GM21360 (cell line): ENCODE data around the gene CLIP2.
"Not testable (repeated sequence)": the region's sequence is repeated elsewhere in the genome, so short reads cannot be mapped to it uniquely, and the experiment has no call there.

Experiments used
- ATAC-seq: cut with Tn5 transposase; IDR thresholded peaks from one replicate; pipeline ENCODE4 v1.9.1; 2021; ENCODE audit warnings: mild to moderate bottlenecking, moderate library complexity; ENCODE audit not compliant: unreplicated experiment

Gene CLIP2

DNA sequence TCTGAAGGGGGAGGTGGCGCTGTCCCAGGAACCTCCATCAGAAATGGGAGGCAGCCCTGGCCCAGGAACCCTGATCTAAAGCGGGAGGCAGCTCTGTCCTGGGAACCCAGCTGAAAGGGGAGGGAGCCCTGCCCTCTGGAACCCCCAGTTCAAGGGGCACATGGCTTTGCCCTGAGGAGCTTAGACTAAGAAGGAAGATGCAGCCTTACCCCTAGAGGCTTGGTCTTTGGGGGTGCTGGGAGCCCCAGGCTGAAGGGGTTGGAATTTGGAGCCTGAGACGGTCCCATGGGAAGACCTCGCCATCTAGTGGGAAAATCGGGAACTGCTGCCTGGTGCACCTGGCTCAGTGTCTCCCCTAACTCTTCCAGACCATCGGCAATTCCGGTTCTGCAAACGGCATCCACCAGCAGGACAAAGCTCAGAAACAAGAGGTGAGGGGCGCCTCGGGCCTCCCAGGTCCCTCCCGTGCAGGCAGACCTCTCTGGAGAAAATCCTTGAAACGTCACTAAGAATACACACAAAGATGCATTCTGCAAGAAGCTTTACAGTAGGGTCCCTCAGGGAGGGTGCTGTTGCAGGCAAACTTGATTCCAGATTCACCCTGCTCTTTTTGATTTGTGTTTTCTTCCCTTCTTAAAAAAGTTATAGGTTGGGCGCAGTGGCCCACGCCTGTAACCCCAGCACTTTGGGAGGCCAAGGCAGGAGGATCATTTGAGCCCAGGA lies 112.1 kb downstream of the CLIP2 start:
- ATAC-seq: no peak

DNA sequence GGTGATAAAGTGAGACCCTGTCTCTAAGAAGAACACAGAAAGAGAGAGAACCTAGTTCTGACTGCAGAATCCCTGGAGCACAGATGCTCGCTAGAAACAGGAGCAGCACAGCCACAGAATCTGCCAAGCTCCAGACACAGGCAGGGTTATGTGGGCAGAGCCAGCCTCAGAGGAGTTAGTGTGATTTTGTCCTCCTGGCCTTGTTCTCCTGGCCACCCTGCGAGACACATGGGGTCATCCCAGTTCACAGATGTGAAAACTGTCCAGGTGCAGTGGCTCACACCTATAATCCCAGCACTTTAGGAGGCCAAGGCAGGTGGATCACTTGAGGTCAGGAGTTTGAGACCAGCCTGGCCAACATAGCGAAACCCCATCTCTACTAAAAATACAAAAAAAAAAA lies 113.5 kb downstream of the CLIP2 start:
- not testable (repeated sequence) for ATAC-seq

DNA sequence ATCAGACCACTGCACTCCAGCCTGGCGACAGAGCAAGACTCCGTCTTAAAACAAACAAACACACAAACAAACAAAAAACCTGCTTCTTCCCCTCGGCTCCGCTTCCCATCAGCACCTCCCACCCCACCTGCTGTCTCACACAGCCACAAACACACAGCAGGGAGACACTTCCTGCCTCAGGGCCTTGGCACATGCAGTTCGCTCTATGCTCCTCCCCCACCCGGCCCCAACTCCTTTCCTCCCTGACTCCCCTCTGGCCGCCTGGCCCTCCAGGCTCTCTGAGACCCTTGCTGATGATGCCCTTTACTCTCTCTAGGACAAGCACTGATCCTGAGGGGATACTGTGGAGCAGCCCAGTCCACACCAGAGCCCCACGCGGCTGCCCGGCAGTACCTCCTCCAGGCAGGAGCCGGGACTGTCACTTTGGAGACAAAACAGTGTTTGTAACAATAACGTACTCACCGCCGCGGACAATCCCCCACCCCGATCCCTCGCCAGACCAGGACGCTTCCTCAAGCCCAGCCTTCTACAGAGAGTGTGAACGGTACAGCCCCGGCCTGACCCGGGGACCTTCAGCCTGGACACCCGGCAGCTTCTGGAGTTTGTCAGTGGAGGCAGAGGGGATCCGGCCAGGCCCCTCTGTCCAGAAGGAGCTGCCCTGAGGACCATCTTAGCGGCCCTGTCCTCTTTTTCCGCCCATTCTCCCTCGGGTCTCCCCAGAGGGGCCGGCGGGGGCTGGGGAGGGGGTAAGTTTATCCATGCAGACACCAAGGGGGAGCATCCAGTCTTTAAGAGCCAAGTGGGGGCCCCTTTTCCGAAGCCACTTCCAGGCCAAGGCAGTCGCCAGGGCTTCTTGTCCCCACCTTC lies 114.5 kb downstream of the CLIP2 start:
- no peak for ATAC-seq

DNA sequence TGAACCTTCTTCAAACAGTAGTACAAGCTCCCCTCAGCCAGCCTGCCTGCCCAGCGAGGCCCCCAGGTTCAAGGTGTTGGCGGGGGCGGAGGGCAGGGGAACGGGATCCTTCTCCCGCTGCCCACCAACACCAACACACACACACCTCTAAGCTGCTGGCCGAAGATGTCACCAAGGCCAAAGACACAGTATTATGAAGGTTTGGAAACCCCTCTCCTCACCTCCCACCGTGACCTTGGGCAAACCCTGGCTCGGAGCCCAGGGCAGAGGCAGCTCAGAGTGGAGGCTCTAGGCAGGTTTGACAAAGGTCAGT lies 115.1 kb downstream of the CLIP2 start:
- ATAC-seq: no peak

DNA sequence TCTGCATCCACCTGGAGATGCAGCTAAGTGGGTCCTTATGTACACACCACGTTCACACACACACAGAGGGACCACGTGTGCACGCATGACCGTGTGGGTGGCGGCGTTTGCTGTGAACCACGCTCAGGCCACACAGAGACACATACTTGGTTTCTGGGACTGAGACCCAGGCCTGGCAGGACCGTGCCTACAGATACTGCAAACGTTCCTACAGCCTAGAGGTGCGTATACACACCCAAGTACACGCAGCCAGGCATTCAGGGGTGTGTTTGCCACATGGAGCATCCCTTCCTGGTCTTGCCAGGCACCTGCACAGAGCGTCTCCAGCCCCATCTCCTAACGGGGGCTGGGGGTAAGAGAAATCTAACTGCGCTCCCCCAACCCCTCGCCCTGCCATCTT lies 115.5 kb downstream of the CLIP2 start:
- ATAC-seq: no peak

DNA sequence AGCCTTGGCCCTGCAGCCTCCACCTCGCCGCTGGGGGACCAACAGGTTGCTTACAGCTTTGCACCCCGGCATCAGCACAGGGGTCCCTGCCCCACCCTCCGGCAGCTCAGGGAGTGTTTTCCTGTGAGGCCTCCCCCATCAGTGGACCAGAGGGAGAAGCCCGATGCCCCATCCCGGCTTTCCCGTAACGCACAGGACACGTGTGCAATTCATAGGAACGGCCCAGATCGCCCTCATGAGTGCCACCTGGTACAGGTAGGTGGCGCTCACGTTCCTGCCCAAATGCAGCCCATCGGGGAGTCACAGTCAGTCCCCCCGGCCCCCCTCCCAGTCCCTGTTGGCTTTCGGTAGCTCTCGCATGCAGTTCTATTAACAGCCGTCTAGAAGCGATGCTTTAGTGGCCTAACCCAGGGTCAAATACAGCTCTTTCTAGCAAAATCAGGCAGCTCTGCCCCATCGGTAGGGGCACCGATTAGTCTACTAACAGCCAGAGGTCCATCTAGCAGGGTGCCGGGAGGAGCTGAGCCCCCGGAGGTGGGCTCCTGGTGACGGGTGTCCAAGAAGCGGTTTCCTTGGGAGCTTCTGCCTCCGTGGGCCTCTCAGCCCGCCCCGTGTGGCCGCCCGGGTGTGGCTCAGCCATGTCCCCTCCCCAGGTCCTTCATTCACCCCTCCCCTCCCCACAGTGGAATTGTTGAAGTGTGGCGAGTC lies 116.1 kb downstream of the CLIP2 start:
- ATAC-seq: no peak

DNA sequence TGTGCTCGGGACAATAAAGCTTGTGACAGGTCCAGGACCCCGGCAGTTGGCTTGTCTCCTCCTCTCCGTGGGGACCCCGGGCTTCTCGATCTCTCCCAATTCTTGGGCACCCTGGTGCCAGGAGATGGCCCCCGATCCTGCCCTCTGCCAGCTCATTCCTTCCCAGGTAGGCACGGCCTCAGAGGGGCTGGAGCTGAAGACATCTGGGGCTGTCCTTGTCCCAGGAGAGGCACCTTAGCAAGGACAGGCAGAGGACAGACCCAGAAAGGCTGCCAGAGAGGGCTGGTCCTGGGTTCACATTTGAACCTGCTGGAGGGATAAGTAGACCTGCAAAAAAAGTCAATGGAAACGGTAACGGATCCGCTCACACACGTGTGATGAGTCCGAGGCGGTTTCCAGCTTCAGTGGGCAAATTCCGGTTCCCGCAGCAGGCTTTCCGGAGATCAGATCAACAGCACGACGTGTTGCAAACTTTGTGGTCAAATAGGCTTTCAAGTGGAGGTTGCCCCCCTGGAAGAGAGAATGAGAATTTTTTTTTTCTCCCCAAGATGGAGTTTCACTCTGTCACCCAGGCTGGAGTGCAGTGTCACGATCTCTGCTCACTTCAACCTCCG lies 116.8 kb downstream of the CLIP2 start:
- no peak for ATAC-seq

DNA sequence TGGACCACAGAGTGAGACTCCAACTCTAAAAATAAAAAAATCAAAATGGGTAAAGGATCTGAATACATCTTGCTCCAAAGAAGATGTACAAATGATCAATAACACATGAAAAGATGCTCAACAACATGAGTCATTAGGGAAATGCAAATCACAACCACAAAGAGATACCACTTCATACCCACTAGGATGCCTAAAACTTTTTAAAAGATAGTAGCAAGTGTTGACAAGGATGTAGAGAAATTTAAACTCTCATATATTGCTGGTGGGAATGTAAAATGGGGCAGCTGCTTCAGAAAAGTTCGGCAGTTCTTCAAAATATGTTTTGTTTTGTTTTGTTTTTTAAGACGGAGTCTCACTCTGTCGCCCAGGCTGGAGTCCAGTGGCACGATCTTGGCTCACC lies 118.8 kb downstream of the CLIP2 start:
- no peak for ATAC-seq

DNA sequence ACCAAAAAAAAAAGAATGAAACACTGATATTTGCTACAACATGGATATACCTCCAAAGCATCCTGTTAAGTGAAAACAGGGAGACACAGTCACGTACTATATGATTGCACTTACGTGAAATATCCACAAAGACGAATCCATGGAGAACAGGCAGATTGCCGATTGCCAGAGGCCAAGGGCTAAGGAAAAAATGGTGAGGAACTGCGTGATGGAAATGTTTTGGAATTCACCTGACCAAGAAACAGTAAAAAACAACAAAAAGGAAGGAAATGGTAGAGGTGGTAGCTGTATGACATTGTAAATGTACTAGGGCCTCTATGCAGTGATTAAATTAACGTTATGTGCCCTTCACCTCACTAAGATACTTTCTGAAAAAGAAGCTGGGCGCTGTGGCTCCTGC lies 120.4 kb downstream of the CLIP2 start:
- ATAC-seq: no peak

DNA sequence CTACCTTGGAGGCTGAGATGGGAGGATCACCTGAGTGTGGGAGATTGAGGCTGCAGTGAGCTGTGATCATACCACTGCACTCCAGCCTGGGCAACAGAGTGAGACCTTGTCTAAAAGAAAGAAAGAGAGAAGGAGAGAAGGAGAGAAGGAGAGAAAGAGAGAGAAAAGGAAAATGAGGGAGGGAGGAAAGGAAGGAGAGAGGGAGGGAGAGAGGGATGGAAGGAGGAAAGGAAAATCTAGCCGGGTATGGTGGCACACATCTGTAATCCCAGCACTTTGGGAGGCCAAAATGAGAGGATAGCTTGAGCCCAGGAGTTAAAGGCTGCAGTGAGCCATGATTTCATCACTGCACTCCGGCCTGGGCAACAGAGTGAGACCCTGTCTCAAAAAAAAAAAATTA lies 121.6 kb downstream of the CLIP2 start:
- ATAC-seq: no peak

DNA sequence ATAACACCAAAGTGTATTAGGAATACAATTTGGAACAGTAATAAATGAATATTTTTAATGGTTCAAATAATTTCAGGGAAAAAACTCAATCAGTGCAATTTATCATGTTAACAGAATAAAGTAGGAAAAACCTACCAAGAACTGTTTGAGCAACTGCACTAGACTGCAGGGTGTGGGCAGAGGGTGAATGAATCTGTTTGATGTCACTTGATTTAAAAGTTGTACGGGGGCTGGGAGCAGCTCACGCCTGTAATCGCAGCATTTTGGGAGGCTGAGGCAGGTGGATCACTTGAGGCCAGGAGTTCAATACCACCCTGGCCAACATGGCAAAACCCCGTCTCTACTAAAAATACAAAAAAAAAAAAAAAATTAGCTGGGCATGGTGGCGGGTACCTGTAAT lies 122.4 kb downstream of the CLIP2 start:
- ATAC-seq: not testable (repeated sequence)

DNA sequence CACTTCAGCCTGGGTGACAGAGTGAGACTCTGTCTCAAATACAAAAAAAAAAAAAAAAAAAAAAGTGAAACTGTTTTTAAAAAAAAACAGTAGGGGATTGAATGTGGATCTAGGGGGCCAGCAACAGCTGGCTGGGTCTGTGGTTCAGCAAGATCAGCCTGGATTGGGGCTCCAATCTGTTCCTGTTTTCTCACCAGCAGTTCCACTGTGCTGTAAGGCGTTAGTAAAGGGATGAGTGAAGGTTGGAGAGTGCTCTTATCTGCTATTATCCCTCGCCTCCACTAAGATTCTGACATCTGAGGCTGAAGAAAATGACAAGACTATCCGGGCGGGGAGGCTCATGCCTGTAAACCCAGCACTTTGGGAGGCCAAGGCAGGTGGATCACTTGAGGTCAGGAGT lies 122.8 kb downstream of the CLIP2 start:
- ATAC-seq: no peak

DNA sequence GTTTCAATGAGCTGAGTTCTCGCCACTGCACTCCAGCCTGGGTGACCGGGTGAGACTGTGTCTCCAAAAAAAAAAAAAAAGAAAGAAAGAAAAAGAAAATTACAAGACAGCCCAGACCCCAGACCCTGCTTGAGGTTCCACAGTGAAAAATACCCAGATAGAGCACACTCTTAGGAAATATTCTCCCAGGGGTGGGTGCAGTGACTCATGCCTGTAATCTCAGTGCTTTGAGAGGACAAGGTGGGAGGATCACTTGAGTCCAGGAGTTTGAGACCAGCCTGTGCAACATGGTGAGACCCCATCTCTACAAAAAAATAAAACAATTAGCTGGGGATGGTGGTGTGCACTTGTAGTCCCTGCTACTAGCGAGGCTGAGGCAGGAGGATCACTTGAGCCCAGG lies 123.4 kb downstream of the CLIP2 start:
- no peak for ATAC-seq

DNA sequence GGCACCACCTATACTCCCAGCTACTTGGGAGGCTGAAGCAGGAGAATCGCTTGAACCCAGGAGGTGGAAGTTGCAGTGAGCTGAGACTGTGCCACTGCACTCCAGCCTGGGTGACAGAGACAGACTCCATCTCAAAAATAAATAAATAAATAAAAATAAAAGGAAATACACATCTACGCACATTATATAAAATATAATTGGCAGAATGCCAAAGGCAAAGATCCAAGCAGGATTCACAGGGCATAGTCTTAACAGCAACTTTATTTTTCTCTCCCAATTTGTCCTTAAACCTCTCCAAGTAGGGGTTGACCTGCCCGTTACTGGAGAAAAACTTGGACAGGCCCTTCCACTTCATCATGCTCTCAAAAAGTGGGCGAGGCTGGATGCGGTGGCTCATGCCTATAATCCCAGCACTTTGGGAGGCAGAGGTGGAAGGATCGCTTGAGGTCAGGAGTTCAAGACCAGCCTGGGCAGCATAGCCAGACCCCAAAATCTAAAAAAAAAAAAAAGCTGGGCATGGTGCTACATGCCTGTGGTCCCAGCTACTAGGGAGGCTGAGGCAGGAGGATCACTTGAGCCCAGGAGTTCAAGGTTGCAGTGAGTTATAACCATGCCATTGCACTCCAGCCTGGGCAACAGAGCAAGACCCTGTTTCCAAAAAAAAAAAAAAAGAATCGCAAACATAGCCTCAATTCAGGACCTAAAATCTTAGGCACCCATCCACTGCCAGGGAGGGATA lies 125.6 kb downstream of the CLIP2 start:
- ATAC-seq: not testable (repeated sequence)

DNA sequence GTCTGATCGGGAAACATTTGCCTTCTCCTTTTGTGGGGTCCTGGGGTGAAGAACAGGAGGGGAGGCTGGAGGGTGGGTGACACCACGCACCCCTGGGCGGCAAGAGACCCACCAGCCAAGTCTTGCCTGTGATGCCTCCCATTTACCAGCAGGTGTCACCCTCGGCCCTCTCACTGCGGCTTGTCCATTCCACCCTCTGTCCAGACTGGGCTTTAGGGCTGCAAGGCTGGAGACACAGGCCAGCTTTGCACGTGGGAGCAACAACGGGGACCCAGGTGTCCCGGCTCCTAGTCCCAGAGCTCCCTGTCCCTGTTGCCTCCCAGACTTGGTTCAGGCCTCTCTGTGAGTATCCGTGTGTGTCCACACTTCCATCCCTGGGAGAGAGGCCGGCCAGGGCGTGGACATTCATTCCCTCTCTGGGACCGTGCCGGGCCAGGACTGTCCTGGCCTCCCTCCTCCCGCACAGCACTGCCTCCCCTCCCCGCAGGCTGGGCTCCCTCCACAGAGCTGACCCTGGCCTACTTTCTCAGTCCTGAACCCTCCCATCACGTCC lies 128.3 kb downstream of the CLIP2 start:
- ATAC-seq: no peak

DNA sequence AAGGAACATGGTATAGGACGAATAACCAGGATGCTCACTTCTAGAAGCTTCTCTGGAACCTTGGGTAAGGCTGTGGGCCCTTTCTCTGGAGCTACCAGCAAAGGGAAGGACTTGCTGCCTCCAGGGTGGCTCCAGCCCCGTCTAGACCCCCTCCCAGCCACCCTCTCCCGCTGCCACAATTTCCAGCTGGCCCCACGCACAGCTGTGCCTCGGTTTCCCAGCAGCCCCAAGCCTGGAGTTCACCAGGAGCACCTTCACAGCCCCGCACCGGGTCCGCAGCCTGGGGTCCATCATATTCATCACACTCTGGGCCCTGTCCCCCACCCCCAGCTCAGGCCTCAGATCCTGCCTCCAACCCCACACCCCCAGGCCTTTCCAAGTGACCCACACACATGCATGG lies 128.9 kb downstream of the CLIP2 start:
- no peak for ATAC-seq

DNA sequence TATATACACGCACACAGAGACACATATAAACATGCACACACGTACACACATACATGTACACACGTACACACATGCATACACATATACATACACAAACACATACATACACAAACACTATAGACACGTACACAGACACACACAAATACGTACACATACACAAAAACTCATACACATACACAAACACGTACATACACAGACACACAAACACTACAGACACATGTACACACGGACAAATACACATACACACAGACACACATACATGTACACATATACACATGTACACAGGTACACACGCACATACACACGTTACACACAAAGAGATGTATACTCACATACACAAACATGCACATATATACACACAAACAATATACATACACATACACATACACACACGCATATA lies 129.3 kb downstream of the CLIP2 start:
- ATAC-seq: no peak

DNA sequence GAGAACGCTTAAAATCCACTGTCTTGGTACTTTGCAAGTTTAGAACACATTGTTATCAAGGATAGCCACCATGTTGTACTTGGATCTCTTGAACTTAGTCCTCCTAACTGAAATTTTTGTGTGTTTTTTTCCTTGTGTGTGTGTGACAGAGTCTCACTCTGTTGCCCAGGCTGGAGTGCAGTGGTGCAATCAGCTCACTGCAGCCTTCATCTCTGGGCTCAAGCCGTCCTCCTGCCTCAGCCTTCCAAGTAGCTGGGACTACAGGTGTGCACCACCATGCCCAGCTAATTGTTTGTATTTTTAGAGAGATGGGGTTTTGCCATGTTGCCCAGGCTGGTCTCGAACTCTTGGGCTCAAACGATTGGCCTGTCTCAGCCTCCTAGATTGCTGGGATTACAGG lies 130.0 kb downstream of the CLIP2 start:
- not testable (repeated sequence) for ATAC-seq

DNA sequence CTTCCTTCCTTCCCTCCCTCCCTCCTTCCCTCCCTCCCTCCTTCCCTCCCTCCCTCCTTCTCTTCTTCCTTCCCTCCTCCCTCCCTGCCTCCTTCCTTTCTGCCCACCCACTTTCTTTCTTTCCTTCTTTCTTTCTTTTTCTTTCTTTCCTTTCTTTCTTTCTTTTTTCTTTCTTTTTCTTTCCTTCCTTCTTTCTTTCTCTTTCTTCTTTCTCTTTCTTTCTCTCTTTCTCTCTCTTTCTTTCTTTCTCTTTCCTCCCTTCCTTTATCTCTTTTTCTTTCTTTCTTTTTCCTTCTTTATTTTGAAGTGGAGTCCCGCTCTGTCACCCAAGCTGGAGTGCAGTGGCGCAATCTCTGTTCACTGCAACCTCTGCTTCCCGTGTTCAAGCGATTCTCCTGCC lies 130.8 kb downstream of the CLIP2 start:
- ATAC-seq: no peak

DNA sequence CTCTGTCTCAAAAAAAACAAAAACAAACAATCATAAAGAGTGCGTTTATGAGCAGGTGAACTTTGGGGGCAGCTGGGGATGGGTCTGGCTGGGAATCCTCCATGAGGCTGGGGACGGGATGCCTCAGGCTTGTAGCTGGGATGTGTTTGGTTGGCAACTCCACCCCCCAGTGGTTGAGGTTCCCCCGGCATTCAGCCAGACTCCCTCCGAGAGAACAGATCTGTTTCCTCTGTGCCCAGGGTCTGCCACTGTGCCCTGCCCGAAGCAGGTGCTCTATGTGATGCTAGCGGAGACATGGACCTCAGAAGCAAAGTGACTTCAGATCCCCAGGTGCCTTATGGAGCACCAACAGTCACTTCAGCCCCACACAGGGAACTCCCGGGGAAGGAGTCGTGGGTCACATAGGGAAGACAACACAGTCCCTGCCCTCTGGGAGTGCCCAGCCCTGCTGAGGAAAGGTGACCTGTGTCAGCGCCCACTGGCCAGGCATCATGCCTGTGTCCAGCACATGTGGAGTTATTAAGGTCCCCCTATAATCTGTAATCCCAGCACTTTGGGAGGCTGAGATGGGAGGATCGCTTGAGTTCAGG lies 135.2 kb downstream of the CLIP2 start:
- no peak for ATAC-seq
